ENCODE data around the gene ZNF385A.

Gene ZNF385A, protein sequence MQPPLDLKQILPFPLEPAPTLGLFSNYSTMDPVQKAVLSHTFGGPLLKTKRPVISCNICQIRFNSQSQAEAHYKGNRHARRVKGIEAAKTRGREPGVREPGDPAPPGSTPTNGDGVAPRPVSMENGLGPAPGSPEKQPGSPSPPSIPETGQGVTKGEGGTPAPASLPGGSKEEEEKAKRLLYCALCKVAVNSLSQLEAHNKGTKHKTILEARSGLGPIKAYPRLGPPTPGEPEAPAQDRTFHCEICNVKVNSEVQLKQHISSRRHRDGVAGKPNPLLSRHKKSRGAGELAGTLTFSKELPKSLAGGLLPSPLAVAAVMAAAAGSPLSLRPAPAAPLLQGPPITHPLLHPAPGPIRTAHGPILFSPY

DNA sequence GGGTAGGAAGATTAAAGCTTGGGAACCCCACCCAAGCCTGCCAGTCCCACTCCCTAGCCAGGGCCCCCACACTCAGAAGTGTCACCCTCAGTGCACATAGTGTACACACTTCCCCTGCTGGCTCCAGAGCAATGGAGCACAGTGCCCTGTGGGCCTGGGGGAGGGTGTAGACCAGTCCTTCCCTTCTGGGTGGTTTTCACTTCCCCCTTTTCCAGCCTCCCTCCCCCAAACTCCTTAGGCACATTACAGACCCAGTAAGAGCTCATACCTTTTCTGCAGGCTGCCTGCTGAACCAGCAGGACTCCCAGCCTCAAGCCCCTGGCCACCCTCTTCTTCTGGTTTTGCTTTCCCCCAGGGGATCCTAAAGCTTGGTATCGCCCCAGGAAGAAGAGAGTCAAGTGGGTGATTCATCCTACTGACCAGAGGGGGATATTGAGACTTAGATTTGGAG, at the start of gene ZNF385A:
TSS of gene ZNF385A (minus strand) at position 143 of the 451 bp plus-strand sequence. CDS start 219 bp downstream, outside the sequence.
- no peak for DNase-seq

DNA sequence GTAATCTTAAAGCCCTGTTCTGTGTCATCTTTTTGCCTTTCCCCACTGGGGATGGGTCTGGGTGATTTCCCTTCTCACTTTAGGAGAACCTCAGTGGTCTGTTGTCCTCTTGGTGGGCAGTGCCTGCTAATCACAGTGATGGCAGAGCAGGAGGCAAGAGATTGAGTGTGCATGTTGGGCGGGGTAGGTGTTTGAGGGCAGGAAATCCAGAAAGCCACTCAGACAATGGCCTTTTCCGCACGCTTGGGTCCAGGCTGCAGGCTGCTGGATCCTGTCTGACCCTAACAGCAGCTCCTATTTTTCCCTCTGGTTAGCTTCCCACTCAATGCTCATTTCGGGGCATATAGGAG, 48.3 kb upstream of the ZNF385A start:
- DNase-seq, result no peak

DNA sequence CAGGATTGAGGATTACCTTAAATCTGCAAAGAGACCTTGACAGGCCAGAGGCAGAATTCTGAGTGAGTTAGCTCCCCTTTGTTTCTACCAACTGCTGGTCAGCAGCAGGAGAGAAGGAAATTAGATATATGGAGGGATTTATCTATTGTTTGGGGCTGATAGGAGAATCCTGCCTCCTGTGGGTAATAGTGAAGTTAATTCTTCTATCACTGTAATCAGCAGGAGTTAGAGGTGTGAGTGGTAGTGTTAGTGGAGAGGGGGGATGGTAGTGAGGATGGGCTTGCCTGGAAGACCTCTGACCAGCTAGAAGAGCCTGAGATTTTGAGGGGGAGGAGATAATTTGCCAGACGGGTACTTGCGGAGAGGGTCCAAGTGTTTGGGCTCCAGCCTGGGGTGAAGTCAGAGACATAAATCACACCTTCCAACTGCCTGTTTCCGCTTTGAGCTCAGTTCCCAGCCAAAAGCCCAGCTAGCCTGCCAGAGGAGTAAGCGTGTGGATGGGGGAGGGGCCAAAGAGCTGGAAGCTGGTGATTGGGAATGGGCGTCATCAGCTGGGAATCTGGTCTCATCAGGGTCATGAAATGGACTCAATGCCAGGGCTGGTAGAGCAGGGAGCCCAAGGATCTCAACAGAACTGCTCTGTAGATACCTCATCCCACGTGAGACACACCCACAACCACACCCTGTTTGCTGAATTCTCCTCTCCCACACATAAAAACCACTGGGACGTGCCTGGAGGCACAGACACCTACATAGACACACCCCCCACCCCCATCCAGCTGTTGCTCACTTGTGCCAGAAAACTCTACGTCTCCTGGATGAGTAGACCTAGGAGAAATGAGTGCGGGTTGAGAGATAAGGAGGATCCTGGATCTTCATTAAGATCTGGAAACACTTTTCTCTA, 47.6 kb upstream of the ZNF385A start:
- no peak for DNase-seq

DNA sequence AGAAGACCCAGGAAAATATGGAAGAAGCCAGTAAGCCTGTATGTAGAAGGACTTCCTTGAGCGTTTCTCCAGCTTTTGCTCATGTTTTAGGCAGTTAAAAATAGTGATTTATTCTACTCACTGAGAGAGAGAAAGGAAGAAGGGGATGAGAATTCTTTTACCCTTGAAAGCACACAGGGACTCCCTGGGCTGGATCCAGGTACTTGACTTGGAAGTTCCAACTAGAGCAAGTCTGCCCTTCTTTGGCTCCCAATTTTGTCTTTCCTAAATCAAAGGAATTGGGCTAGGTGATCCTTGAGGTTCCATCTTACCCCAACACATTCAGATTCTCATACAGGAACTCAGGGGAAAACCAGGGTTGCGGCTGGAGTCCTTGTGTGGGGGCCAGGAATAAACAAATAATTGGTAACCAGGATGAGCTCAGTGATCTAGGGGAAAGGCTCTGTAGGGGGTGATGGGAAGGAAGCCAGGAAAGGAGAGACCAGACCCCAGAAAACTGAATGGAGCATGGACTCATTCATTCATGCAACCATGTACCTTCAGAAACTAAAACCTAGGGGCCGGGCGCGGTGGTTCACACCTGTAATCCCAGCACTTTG, 46.0 kb upstream of the ZNF385A start:
- no peak for DNase-seq

DNA sequence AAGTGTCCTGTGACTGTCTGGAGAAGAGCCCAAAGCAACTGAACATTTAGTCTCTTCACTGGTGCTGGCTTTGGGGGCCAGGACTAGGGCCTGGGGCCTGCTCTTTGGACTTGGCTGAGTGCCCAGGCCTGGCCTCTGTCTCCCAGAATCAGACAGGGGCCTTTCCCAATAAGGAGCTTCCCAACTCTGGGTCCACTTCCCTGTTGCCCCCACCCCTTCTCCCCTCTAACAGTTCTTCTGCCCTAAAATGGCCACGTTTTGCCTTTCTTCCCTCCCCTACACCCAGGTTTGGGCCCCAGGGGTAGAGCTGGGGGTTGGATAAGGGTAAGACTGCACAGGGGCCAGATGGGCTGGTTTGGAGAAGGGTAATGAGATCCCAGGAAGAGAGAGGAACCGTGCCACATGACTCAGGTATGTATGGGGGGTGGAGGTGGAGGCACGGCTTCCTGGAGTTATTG, 44.5 kb upstream of the ZNF385A start:
- DNase-seq, result no peak

DNA sequence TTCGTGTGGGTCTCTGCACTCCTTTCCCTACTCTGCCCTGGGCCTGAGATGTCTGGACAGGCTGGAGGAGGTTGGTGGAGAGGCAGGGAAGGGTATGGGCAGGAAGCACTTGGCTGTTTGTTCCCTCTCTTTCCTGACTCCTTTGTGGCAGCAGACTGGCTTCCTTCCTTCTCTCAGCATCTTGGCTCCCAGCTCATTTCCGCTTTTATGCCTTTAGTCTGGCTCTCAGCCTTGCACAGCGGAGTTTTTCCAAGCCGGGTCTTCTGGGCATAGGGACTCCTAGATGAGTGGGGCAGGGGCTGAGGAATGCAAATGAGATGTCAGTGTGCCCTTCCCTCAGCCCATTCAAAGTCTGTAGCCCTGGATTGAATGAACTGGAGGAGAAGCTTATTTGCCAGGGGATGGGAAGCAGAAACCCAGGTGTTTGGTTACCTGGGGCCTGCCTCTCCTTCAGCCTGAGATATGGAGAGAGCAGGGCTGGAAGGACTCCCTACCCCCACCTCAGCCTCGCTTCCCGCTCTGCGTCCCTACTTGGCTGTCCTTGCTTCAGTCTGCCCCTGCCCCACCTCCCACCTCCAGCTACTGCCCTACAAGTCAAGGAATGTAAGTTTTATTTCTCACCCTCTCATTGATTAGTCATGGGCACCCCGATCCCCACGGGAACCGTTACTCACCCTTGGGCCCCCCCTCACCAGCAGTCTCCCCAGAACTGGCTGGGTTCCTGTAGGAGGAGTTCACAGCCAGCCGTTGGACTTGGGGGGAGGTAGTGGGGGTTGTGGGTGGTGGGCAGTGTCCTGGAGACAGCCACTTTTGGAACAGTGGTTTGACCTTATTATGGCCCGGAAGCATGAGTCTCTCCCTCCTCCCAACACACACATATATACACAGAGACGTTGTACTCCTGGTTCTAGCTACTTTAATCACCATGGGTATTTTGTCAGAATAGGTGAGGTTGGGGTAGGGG, 43.8 kb upstream of the ZNF385A start:
- DNase-seq, result no peak

DNA sequence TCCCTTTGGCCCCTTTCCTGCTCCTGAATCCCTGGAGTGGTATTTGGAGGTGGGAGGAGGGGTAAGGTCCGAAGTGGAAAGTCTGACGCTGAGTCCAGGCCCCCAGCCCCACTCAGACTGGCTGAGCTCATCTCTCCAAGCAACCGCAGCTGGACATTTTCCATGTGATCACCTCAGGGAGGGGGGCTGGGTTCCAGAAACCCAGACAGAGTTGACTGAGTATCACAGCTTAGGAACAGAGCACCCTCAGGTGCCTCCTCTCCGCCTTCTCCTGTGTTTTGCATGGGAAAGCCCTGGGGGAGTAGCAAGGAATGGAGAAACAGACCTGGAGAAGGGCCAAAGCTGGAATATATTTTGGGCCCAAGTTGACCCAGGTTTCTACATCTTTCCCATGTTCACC, 42.6 kb upstream of the ZNF385A start:
- DNase-seq, result no peak

DNA sequence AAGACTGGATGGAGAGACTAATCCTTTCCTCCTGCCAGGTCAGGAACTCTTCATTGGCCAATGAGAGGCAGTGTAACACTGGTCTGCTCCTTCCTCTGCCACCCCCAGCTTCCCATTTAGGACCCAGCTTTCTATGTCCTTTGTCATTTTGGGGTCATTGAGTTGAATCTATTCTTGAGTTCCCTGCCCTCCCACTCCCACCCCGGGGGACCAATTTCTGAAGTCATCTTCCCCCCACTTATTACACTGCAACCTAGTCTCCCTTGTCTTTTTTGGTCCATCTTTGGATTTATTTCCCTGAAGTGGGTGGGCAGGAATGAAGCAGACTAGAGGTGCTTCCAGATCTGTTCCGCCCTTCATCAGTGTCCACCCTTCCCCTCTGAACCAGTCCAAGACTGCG, 42.2 kb upstream of the ZNF385A start:
- no peak for DNase-seq

DNA sequence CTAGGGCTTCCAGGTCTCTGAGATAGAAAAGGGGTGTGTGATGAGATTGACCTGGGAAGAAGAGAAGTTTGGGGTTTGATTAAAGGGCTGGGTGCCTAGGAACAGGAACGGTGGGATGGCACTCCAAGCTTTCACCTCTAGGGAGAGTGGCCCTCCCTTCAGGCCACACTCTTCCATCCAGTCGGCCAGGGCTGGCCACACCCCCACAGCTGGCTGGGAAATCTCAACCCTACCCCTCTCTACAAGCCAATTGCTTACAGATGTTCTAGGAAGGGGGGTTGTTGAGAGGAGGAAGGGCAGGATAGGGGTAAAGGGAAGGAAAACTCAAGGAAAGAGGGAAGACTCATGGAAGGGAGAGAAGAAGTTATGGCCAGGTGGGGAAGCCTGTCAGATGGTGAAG, 41.2 kb upstream of the ZNF385A start:
- no peak for DNase-seq

DNA sequence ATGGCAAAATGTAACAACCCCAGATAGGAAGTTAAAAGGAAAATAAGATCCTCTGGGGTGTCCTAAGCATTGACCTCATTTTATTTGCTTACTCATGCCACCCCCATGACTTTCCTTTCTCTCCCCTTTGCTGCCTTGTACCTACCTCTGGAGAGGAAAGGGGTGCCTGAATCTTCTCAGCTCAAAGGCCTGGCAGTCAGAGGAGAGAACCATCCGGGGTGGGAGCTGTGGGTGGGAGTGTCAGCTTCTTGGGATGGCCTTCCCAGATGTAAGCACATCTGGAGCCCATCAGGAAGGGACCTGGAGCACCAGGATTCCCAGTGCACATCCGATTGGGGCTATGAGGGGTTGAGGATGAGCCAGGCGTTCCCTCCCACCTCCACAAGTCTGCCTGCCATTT, 39.7 kb upstream of the ZNF385A start:
- no peak for DNase-seq

DNA sequence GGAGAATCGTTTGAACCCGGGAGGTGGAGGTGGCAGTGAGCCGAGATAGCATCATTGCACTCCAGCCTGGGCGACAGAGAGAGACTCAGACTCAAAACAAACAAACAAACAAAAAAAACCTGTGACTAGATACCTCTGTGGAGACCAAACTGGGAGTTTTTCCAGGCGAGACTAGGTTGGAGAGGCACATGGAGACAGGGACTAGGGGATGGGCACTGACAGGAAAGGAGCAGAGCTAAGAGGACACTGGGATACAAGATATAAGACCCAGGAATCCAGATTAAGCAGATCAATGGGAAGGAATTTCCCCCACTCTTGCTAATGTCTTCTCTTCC, 39.2 kb upstream of the ZNF385A start:
- DNase-seq, result no peak

DNA sequence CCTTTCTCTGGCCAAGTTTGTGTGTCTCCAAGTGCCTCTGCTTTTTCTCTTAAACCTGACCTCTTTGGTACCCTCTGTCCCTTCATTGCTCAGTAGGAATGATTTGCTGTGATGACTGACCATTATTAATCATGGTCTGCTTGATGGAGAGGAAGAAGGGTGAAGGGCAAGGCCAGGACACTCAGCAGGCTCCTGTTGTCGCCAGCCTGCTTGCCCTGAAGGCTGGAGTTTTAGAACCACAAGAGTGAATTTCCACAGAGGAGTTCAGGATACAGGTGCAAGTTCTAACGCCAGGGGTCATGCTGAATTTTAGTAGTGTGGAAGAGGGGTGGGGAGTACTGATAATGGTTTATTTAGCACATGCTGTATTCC, 37.3 kb upstream of the ZNF385A start:
- no peak for DNase-seq

DNA sequence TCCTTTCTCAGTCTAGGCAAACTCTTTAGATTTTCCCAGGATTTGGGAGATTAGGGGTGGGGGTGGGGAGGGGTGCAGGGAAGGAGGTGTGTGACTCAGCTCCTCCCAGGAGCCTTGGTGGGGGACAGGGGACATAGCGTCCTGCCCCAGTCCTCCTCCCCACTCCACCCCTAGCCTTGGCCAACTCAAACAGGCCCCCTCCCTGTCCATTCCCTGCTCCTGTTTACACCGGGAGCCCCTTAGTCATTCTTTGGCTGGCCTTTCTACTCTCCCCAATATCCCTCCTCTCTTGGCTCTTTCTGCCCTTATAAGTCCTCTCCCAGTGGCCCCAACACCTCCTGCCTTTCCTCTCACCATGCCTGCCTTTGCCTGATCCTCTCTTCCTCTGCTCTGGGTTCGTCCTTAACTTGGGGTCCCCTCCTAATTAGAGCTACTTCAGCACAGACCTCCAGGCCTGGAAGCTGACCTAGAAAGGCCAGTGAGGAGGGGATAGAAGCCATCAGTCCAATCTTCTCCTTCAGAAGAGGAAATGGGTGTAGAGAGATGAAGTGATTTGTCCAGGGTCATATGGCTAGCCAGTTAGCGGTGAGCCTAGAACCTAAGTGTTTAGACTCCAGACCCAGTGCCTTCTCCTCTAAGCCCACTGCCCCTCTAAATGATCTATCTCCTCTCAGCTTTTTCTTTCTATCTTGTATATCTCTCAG, 36.8 kb upstream of the ZNF385A start:
- DNase-seq, result no peak

DNA sequence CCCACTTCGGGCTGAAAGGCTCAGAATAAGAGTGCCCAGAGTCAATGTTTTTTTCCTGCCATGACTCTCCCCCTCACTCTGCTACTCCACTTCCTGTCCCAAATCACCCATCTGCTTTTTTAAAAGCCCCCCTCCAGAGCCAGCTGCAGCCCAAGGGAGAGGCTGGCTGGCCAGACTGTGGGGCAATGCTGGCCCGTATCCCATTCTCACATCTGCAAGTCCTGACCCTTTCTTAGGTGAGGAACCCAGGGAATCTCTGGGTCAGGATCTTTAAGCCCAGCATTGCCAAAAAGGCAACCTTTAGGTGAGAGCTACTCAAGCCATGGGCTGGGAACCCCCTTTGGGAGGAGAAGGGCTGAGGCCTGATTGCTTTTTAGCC, 36.2 kb upstream of the ZNF385A start:
- DNase-seq, result no peak

DNA sequence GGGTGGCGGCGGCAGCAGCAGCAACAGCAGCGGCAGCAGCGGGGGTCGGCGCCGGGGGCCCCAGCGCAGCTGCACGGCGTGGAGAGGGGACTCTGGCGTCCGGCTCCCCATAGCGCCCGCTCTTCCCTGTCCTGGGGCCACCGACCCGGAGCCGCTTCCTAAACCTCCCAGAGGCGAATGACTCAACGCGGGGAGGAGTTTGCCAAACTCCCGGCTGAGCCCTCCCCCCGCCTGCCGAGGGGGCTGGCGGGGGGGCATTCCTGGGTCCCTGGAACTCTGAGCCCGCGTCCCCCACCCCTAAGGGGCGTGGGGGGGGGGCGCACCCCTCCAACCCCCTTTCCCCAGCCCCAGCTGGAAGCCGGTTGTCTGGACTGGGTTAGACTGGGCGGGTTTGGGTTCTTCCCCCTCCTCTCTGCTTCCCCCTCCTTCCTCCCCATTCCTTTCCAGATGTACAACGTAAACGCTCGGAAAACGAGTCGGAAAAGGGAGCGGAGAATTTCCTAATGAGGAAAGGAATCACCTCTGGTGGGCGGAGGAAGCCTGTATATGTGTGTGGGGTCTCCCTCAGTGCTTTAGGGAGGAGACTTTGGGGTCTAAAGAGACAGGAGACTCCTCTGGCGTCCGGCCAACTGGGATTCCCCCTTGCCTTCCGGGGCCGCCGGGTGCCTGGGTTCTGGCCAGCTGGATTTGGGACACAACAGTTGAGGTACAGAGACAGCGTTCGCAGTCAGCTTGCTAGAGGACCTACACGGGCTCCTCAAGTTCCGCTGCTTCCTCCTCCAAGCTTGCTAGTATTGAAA, 34.8 kb upstream of the ZNF385A start, which contains the start of gene ITGA5:
TSS of gene ITGA5 (minus strand) at position 179 of the 800 bp plus-strand sequence. CDS start at position 111, 68 bp downstream.
- DNase-seq, result no peak

DNA sequence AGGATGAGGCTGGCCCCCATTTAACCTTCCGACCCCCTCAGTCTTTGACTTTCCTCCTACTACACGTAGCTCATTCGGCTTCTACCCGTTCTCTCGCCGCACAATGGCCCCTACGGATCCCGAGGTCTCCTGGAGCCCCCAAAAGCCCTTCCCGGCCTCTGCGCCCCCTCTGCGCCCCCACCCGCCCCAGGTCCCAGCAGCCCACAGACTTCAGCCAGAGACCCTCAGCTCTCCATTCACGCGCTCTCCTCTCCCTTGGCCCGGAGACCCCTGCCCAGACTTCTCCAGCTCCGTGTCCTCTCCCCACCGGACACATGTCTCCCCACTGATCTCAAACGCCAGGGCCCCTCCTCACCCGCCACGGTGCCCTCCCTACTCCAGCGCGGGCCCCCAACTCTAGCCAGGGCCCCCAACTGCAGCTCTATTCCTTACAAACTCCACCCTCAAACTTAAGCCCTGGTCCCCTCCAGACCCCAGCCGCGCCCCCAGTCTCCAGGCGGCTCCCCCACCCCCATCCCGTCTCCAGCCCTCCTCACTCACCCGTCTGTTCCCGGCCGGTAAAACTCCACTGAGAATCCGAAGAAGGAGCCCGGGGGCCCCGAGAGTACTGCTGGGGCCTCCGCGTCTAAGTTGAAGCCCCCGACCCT, 34.0 kb upstream of the ZNF385A start:
- DNase-seq, result no peak

DNA sequence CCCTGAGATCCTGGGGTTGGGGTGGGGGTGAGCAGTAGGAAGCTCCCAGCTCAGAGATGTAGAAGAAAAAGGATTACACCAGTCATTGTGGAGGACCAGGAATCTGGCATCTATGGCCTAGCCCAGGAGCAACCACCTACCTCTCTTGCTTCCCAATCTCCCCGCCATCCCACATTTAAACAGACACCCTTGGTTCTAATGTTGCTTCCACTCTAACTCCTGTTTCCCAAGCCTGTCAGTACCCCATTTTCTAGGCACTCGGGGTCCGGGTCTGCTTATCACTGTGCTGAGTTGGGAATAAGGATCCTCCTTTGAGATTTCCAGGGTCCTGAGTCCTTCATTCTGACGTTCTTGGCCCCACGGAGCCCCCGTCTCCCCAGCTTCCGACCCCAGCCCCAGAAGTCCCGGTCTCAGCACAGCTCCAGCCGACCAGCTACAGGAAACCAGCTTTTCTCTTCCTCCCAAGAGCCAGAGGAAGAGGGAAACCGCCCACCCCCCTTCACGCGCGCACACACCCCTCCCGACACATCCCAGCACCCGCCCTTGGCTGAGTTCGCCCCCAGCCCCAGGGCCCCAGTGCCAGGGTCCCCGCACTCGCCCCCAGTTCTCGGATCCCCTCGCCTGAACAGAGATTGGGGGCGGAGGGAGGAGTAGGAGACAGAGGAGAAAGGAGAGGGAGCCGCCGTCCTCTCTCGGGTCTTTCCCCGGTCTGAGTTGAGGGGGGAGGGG, 33.3 kb upstream of the ZNF385A start:
- no peak for DNase-seq

DNA sequence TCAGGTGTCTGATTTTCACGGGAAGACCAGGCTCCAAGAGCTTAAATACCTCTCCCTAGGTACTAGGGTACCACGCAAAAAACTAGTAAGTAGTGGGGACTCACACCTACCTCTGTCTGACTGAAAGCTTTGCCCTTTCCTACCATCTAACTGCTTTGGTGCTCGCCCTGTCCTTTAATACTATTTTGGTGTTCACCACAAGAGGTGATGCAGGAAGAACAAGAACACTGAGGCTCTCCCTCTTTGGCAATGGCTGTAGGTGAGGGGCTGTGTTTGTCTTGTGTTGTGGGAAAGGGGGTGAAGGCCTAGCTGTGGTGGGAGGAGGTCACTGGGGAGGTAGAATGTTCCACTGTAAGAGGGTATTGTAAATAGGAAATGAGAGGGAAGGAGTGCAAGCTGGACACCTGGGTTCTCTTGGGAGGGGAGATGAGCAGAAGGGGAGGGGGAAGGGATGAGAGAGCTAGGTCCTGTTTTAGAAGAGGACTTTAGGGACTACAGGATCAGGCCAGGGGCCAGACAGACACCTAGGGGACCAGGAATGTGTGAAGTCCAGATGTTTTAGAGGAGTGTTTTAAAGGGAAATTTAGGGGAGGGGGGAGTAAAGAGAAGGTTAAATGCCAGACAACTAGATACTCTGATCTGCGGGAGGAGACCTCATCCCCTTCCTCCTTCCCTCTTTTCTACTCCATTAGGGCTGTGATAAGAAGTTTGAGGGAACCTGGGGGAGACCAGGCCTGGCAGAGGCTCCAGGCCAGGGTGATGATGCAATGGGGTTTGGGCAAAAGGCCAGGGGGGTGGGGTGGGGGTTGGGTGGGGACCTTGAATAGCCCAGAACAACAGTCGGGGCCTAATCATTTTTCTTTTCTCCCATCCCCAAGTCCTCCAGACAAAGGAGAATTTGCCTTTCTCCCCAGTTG, 32.4 kb upstream of the ZNF385A start:
- no peak for DNase-seq

Measured in NCI-H446 treated with DMSO at 0.1 percent for 48 hours (cell line).